ES-I3 (cell line): ENCODE results near the gene RCOR2.
"Not testable (repeated sequence)": the region's sequence is repeated elsewhere in the genome, so short reads cannot be mapped to it uniquely, and the experiment has no call there.

Source experiments
- H3K36me3 ChIP-seq: 2 replicates; pipeline ENCODE4 v1.6.1; 2013; ENCODE audit warnings: mild to moderate bottlenecking, low read length, control low read depth, moderate library complexity; ENCODE audit not compliant: insufficient read depth
- H3K4me1 ChIP-seq: 2 replicates; pipeline ENCODE4 v1.6.1; 2013; ENCODE audit warnings: mild to moderate bottlenecking, control low read depth, low read length; ENCODE audit not compliant: insufficient read depth
- H3K9ac ChIP-seq: 2 replicates; pipeline ENCODE4 v1.6.1; 2013; ENCODE audit warnings: low read depth, mild to moderate bottlenecking, low read length, moderate library complexity
- H3K9me3 ChIP-seq: 2 replicates; pipeline ENCODE4 v1.6.1; 2013; ENCODE audit warnings: mild to moderate bottlenecking, low read length, moderate library complexity; ENCODE audit not compliant: control insufficient read depth, insufficient read depth

RCOR2 gene

DNA sequence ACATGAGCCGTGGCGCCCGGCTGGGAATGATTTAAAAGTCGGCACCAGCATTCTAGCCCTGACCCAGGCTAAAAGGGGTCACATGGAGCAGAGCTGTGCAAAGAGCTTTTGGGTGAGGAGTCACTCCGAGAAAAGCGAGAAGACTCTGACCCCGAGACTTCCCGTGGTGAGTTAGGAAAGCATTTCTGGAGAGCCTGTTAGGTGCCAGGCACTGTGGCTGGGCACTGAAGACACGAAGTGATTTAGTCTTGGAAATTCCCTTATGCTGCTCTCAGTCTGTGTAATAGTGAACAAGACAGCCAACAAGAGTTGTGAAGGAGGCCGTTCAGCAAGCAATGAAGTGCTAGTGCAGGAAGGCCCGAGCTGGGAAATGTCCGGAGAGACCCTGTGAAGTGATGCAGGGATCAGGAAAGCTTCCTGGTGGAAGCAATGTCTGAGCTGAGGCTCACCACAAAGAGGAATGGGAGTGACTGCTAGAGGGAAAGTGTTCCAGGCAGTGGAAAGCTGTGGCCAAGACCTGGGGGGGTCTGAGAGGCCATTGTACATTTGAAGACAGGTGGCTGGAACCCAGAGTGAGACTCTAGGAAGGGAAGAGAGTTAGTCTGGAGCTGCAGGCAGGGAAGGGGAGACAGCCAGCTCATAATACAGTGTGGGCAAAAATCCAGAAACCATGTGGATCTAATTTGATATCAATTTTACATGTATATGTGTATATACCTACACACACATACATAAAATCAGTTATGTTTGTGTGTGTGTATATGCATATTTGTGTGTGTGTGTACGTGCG lies 46.4 kb downstream of the RCOR2 start:
- peaks cover 21% of the 10 kb centered on the region for H3K4me1 ChIP-seq
- H3K36me3 ChIP-seq, result peaks cover 4% of the 10 kb centered on the region; the same call in 1 of the 2 replicates
- no peak overlapping the region for H3K9ac ChIP-seq
- no peaks in the 10 kb centered on the region for H3K9me3 ChIP-seq

- H3K9ac ChIP-seq, result no peak overlapping the region
- H3K4me1 ChIP-seq, result peaks cover 21% of the 10 kb centered on the region
- H3K9me3 ChIP-seq, result no peaks in the 10 kb centered on the region
- peaks cover 4% of the 10 kb centered on the region; the same call in 1 of the 2 replicates for H3K36me3 ChIP-seq
These were observed 47.3 kb downstream of the RCOR2 start for GRCh38 chr11:63869683-63870082.

GRCh38 chr11:63869171-63869591 lies 47.8 kb downstream of the RCOR2 start:
- peaks cover 4% of the 10 kb centered on the region; the same call in 1 of the 2 replicates for H3K36me3 ChIP-seq
- peaks cover 21% of the 10 kb centered on the region for H3K4me1 ChIP-seq
- no peaks in the 10 kb centered on the region for H3K9me3 ChIP-seq
- no peak overlapping the region for H3K9ac ChIP-seq

GRCh38 chr11:63868399-63869064 lies 48.4 kb downstream of the RCOR2 start:
- H3K4me1 ChIP-seq, result peaks cover 21% of the 10 kb centered on the region
- peaks cover 4% of the 10 kb centered on the region; the same call in 1 of the 2 replicates for H3K36me3 ChIP-seq
- no peaks in the 10 kb centered on the region for H3K9me3 ChIP-seq
- H3K9ac ChIP-seq, result no peak overlapping the region

- Histone ChIP-seq H3K36me3 (peaks cover 6% of the 10 kb centered on the region; the same call in 1 of the 2 replicates), H3K9ac (no peak overlapping the region), H3K9me3 (no peaks in the 10 kb centered on the region), H3K4me1 (peaks cover 16% of the 10 kb centered on the region)
These were observed 49.5 kb downstream of the RCOR2 start for GRCh38 chr11:63867511-63867910.

DNA sequence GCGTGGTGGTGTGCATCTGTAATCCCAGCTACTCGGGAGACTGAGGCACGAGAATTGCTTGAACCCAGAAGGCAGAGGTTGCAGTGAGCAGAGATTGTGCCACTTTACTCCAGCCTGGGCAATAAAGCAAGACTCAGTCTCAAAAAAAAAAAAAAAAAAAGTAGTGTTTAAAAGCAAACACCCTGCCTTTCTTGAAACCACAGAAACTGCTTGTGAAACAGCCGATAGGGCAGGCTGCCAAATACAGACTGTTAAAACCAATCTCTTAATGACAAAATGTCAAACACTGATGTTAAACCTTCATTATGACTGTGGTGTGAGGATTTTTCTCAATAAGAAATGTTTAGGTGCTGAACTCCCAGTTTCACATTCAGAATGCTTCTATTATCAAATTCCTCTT lies 50.8 kb downstream of the RCOR2 start:
- Histone ChIP-seq H3K4me1 (peaks cover 7% of the 10 kb centered on the region; the same call in 1 of the 2 replicates), H3K9ac (no peak overlapping the region), H3K9me3 (no peaks in the 10 kb centered on the region), H3K36me3 (peaks cover 6% of the 10 kb centered on the region; the same call in 1 of the 2 replicates)

GRCh38 chr11:63863620-63864019 lies 53.3 kb downstream of the RCOR2 start:
- not testable (repeated sequence) for H3K9ac ChIP-seq, H3K36me3 ChIP-seq

DNA sequence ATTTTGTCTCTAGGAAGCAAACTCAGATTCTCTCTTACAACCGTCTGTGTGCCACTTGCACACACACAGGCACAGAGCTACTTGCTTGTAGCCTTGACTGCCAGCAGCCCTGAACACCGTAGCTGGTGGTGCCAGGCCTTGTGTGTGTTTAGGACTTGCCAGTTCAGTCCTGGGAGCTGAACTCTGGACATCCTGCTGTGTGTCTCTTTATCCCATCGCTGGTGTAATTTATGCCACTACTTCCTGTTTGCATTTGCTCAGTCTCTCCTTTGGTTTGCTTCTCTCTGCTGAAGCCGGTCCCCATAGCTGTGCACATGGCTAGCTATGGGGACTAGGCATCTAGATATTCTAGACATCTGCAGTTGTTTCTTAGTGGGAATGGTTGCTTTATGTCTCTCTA lies 54.0 kb downstream of the RCOR2 start:
- Histone ChIP-seq H3K36me3 (0 out of 2 replicates have a peak, but pooled peaks cover 2% of the 10 kb centered on the region), H3K4me1 (no peaks in the 10 kb centered on the region), H3K9ac (no peak overlapping the region)

More at GRCh38 chr11:63863620-63864019, 53.3 kb downstream of the RCOR2 start:
- H3K9me3 ChIP-seq, H3K4me1 ChIP-seq: not testable (repeated sequence)

More for the DNA sequence above, 54.0 kb downstream of the RCOR2 start:
- H3K9me3 ChIP-seq, result no peaks in the 10 kb centered on the region
